WTC11 (cell line): ENCODE results near the gene IPO8.

Source experiments
- ELF4 ChIP-seq: sonication (generic); formaldehyde crosslinking; IDR thresholded peaks from 2 replicates; pipeline ENCODE4 v1.8.1; 2022; ENCODE audit warnings: low read depth, mild to moderate bottlenecking, moderate library complexity, missing genetic modification reagents
- FOXJ3 ChIP-seq: sonication (generic); formaldehyde crosslinking; IDR thresholded peaks from 2 replicates; pipeline ENCODE4 v1.9.0; 2021; ENCODE audit warnings: missing genetic modification reagents, mild to moderate bottlenecking, borderline replicate concordance
- GTF2I ChIP-seq: fragments of 250-450 bp; sonication (Bioruptor Pico); conservative IDR thresholded peaks from 2 replicates; pipeline ENCODE4 v1.4.0; 2021; ENCODE audit warnings: mild to moderate bottlenecking
- JUN ChIP-seq: sonication (generic); formaldehyde crosslinking; IDR thresholded peaks from 2 replicates; pipeline ENCODE4 v1.8.0; 2023; ENCODE audit warnings: mild to moderate bottlenecking, missing genetic modification reagents
- MYBL2 ChIP-seq: sonication (generic); formaldehyde crosslinking; IDR thresholded peaks from 2 replicates; pipeline ENCODE4 v1.8.1; 2023; ENCODE audit warnings: mild to moderate bottlenecking, moderate library complexity, missing genetic modification reagents
- NR2C2 ChIP-seq: sonication (generic); formaldehyde crosslinking; IDR thresholded peaks from 2 replicates; pipeline ENCODE4 v1.8.0; 2022; ENCODE audit warnings: mild to moderate bottlenecking, missing genetic modification reagents
- TCF7 ChIP-seq: sonication (generic); formaldehyde crosslinking; IDR thresholded peaks from 2 replicates; pipeline ENCODE4 v1.8.0; 2022; ENCODE audit warnings: mild to moderate bottlenecking, low read depth, missing genetic modification reagents, moderate library complexity
- ZNF121 ChIP-seq: sonication (generic); formaldehyde crosslinking; IDR thresholded peaks from 2 replicates; pipeline ENCODE4 v1.8.0; 2023; ENCODE audit warnings: missing genetic modification reagents
- TF ChIP-seq, protein P1 (sequence below): fragments of 200-600 bp; IDR thresholded peaks from 2 replicates; pipeline ENCODE4 v1.8.0; 2022; ENCODE audit warnings: antibody characterized with exemption
- TF ChIP-seq, protein P2 (sequence below): sonication (generic); formaldehyde crosslinking; IDR thresholded peaks from 2 replicates; pipeline ENCODE4 v1.8.0; 2023; ENCODE audit warnings: mild to moderate bottlenecking, missing genetic modification reagents
- TF ChIP-seq, protein P3 (sequence below): fragments of 250-450 bp; sonication (Bioruptor Pico); IDR thresholded peaks from 2 replicates; pipeline ENCODE4 v2.1.2; 2022; ENCODE audit warnings: mild to moderate bottlenecking, moderate library complexity
- TF ChIP-seq, protein P4 (sequence below): fragments of 250-450 bp; sonication (Bioruptor Pico); conservative IDR thresholded peaks from 2 replicates; pipeline ENCODE4 v1.9.0; 2021; ENCODE audit warnings: mild to moderate bottlenecking

DNA sequence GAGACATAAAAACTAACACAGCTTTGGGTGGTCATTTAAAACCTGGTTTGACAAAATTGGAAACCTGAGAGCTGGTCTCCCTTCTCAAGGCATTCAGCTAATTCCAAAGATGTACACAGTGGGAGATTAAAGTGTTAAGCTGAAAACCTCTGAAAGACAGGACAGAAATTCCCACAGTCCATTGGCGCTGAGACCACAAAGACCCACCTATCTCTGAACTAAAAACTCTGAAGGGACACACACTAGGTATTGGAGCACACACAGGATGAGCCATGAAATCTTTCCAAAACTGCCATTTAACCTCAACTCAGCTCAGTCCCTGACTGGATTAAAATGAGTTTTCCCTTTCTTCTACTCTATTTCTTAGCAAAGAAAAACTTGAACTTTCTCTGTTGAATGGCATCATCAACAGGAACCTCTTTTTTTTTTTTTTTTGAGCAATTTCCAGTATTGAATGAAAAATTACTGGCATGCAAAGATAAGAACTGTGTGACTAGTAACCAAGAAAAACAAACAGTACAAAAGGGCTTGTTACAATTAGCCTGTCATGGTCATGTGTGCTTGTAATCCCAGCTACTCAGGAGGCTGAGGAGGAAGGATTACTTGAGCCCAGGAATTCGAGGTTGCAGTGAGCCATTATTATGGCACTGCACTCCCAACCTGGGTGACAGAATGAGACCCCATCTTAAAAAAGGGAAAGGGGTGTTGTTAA, 82.4 kb downstream of the IPO8 start:
- TF ChIP-seq, protein P1, sequence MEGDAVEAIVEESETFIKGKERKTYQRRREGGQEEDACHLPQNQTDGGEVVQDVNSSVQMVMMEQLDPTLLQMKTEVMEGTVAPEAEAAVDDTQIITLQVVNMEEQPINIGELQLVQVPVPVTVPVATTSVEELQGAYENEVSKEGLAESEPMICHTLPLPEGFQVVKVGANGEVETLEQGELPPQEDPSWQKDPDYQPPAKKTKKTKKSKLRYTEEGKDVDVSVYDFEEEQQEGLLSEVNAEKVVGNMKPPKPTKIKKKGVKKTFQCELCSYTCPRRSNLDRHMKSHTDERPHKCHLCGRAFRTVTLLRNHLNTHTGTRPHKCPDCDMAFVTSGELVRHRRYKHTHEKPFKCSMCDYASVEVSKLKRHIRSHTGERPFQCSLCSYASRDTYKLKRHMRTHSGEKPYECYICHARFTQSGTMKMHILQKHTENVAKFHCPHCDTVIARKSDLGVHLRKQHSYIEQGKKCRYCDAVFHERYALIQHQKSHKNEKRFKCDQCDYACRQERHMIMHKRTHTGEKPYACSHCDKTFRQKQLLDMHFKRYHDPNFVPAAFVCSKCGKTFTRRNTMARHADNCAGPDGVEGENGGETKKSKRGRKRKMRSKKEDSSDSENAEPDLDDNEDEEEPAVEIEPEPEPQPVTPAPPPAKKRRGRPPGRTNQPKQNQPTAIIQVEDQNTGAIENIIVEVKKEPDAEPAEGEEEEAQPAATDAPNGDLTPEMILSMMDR = no peak
- TF ChIP-seq ELF4 (CRISPR knock-in tag) (no peak), GTF2I (no peak), TCF7 (no peak), MYBL2 (CRISPR knock-in tag) (no peak), ZNF121 (CRISPR knock-in tag) (no peak), FOXJ3 (CRISPR knock-in tag) (no peak), NR2C2 (no peak), JUN (no peak)
- TF ChIP-seq, protein P2, sequence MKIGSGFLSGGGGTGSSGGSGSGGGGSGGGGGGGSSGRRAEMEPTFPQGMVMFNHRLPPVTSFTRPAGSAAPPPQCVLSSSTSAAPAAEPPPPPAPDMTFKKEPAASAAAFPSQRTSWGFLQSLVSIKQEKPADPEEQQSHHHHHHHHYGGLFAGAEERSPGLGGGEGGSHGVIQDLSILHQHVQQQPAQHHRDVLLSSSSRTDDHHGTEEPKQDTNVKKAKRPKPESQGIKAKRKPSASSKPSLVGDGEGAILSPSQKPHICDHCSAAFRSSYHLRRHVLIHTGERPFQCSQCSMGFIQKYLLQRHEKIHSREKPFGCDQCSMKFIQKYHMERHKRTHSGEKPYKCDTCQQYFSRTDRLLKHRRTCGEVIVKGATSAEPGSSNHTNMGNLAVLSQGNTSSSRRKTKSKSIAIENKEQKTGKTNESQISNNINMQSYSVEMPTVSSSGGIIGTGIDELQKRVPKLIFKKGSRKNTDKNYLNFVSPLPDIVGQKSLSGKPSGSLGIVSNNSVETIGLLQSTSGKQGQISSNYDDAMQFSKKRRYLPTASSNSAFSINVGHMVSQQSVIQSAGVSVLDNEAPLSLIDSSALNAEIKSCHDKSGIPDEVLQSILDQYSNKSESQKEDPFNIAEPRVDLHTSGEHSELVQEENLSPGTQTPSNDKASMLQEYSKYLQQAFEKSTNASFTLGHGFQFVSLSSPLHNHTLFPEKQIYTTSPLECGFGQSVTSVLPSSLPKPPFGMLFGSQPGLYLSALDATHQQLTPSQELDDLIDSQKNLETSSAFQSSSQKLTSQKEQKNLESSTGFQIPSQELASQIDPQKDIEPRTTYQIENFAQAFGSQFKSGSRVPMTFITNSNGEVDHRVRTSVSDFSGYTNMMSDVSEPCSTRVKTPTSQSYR (CRISPR knock-in tag) = no peak
- TF ChIP-seq, protein P3, sequence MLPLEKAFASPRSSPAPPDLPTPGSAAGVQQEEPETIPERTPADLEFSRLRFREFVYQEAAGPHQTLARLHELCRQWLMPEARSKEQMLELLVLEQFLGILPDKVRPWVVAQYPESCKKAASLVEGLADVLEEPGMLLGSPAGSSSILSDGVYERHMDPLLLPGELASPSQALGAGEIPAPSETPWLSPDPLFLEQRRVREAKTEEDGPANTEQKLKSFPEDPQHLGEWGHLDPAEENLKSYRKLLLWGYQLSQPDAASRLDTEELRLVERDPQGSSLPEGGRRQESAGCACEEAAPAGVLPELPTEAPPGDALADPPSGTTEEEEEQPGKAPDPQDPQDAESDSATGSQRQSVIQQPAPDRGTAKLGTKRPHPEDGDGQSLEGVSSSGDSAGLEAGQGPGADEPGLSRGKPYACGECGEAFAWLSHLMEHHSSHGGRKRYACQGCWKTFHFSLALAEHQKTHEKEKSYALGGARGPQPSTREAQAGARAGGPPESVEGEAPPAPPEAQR (CRISPR knock-in tag) = no peak
- TF ChIP-seq, protein P4, sequence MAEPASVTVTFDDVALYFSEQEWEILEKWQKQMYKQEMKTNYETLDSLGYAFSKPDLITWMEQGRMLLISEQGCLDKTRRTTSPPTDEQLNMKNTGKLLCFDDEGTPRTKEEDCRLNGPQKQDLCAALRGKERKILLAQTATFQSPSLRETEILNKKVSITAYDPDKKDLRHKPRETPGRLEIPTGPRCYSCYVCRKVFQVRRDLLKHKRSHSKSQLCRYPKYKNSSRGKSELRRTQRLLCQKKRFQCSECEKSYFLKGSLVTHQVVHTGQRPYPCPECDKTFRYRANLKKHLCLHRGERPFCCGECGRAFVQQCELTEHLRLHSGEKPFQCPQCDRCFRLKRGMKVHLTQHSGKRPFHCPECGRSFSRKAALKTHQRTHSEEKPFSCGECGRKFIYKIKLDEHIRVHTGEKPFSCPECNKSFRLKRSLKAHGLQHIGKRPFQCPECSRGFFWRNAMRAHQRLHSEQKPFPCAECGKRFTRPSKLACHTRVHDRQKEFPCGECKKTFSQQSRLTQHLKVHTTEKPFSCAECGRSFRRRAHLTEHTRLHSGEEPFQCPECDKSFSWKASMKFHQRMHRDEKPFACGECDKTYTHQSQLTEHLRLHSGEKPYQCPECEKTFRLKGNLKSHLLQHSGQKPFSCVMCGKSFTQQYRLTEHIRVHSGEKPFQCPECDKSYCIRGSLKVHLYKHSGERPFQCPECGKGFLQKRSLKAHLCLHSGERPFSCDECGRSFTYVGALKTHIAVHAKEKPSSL (CRISPR knock-in tag) = no peak
